ENCODE results near the gene STX1B.
A peak's percentile ranks its signal among the peaks of the same experiment; 100 is the strongest.
"Not testable (repeated sequence)": the region's sequence is repeated elsewhere in the genome, so short reads cannot be mapped to it uniquely, and the experiment has no call there.

STX1B gene

DNA sequence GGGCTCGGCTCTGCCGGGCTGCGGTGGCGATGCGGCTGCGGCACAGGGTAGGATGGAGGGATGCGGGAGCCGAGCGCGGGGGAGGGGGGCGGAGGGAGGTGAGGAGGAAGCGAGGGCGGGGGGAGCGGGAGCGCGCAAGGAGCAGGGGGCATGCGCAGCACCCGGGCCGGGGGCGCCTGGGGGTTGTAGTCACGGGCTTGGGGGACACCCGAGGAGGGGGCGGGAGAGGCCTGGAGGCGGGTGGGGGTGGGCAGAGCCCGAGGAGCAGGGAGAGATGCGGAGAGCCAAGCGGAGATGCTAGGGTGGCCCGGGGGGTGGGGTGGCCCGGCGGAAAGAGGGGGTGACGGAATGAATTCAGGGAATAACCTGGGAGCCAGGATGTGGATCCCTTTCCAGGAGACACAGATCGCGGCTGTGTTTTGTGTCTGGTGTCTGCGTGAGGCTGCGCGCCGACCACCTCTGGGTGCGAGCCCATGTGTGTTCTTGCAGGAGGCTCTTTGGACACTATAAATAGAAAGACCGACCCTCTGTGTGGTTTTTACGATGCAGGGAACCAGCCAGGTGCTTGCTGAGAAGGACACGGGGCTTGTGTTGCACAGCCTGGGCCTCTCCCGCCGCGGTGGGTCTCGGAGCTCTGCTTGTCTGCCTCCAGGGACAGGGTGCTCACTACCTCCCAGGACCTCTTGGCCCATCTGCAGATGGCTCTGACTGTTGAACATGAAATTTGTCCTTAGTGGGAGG is at the start of gene STX1B:
Gene STX1B, minus strand, starts transcription at position 54 of the 741 bp plus-strand sequence. CDS start 242 bp downstream, outside the sequence.
- DNase-seq (ENCODE audit: low read depth in 2 of 2) = peak; percentile 28 to 32

DNA sequence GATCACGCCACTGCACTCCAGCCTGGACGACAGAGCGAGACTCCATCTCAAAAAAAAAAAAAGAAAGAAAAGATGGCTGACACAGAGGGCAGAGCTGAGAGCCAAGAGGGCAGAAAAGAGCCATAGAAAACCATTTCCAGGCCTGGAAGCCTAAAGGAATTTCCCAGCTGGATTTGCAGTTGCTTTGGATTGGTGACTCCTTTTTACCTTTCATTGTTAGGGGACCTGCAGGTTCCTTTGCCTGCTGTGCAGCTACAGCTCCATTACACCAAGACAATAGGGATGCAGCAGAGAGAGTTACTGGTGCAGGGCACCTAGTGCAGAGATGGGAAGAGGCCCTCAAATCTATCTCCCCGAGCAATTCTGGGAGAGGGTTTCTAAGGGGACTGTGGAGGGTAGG is 45.2 kb upstream of the STX1B start:
- no peak for DNase-seq (ENCODE audit: low read depth in 2 of 2)

DNA sequence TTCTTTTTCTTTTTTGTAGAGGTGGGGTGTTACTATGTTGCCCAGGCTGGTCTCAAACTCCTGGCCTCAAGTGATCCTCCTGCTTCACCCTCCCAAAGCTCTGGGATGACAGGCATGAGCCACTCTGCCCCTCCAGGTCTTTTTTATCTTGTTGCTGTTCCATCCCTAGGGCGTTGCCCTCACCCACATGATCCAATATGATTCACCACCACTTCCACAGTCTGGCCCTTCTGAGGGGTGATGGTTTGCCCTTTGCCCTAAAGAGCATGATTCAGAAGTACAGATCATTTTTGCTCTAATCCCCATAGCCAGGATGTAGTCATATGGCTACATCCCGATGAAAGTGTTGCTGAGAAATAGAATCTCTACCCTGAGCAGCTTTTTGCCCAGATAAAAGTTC is 41.7 kb upstream of the STX1B start:
- DNase-seq (ENCODE audit: low read depth in 2 of 2) = no peak

DNA sequence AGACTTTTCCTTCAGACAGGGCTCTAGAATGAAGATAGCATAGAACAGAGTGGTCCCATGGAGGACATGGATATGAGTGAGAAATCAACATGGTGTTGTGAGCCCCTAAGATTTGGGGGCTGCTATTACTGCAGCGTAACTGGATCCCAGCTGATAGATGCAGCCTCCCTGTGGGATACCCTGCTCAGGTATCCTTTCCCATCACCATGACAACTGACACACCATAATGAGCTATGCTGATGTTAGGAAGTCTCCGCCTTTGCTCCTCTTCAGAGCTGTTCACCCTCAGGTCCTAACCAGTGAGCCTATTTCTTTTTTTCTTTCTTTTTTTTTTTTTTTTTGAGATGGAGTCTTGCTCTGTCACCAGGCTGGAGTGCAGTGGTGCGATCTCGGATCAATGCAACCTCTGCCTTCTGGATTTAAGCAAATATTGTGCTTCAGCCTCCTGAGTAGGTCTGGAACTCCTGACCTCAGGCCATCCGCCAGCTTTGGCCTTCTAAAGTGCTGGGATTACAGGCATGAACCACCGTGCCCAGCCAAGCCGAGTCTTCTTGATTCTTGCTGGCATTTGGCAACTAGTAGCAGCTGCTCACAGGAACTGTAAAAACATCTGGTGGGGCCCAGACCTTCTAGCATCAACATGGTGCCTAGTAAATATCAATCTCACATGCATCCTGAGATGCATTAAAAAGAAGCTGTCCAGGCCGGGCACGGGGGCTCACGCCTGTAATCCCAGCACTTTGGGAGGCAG is 40.0 kb upstream of the STX1B start:
- DNase-seq (ENCODE audit: low read depth in 2 of 2) = no peak

DNA sequence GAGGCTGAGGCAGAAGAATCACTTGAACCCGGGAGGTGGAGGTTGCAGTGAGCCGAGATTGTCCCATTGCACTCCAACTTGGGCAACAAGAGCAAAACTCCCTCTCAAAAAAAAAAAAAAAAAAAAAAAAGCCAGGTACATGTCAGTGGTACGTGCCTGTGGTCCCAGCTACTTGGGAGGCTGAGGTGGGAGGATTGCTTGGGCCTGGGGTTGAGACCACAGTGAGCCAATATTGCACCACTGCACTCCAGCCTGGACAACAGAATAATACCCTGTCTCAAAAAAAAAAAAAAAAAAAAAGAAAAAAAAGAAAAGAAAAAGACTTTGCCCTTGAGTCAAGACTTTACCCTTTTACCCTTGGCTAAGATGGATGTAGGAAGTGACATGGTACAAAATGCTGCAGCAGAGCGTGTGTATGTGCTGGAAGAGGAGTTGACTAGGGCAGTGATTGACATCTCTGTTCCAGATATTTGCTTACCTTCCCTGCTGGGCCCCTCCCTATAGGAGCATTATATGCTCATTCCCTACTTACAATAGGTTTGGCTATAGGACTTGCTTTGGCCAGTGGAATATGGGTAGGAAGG is 33.6 kb upstream of the STX1B start:
- no peak for DNase-seq (ENCODE audit: low read depth in 2 of 2)

DNA sequence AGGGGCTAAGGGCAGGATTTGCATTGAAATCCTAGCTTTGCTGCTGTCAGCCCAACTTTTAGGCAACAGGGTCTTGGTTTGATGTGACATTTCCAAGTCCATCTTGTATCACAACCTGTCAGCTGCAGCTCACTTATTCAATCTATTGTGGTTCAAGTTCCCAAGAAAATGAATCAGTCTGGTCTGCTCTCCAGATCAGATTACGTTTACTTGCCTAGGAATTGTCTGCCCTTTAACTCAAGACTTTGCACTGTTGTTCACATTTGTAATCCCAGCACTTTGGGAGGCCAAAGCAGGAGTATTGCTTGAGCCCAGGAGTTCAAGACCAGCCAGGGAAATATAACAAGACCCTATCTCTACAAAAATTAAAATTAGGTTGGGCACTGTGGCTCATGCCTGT is 32.9 kb upstream of the STX1B start:
- no peak for DNase-seq (ENCODE audit: low read depth in 2 of 2)

DNA sequence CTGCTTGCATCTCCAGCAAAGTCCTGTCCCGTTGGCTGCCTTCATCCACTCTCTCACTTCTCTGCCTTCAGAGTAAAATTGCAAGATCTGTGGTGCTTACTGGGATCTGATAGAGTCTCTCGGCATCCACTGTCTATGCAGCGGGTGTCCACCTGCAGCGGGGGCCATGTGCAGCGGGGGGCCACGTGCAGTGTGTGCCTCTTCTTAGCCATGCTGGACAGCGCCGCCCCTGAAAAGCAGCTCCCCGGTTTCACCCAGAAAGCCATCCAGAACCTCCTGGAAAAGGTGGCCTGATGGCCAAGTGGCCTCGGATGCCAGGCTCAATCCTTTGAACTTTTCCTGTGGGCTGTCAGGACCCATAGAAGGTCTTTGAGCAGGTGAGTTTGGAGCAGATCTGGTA is 32.4 kb upstream of the STX1B start:
- DNase-seq (ENCODE audit: low read depth in 2 of 2) = no peak

DNA sequence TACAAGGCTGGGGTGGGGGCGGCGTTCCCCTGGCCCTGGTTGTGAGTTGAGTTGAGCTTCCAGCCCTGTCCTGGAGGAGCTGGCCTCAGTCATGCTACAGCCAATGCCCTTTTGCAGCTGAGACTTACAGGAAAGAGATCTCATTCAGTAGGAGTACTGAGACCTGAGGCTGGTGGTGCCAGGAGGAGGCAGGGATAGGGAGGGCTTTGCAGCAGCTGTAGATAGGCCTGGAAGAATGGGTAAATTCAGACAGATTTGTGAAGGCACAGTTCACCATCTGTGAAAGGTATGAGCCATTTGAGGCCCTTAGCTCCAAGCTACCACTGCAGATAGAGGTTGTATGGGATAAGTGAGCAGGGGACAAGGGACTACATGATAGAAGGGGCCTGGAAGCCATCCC is 28.6 kb upstream of the STX1B start:
- no peak for DNase-seq (ENCODE audit: low read depth in 2 of 2)

DNA sequence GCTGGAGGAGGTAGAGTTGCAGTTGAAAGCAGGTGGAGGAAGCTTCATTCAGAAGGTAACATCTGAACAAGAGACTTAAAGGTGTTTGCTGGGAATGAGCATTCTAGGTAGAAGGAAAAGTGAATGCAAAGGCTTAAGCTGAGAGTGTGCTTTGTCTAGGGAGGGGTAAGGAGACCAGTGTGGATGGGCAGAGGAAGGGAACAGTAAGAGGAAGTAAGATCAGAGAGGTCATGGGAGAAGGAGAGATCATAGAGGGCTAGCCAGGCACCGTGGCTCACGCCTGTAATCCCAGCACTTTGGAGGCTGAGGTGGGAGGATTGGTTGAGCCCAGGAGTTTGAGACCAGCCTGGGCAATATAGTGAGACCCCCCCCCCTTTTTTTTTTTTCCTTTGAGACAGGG is 26.3 kb upstream of the STX1B start:
- DNase-seq (ENCODE audit: low read depth in 2 of 2) = no peak

DNA sequence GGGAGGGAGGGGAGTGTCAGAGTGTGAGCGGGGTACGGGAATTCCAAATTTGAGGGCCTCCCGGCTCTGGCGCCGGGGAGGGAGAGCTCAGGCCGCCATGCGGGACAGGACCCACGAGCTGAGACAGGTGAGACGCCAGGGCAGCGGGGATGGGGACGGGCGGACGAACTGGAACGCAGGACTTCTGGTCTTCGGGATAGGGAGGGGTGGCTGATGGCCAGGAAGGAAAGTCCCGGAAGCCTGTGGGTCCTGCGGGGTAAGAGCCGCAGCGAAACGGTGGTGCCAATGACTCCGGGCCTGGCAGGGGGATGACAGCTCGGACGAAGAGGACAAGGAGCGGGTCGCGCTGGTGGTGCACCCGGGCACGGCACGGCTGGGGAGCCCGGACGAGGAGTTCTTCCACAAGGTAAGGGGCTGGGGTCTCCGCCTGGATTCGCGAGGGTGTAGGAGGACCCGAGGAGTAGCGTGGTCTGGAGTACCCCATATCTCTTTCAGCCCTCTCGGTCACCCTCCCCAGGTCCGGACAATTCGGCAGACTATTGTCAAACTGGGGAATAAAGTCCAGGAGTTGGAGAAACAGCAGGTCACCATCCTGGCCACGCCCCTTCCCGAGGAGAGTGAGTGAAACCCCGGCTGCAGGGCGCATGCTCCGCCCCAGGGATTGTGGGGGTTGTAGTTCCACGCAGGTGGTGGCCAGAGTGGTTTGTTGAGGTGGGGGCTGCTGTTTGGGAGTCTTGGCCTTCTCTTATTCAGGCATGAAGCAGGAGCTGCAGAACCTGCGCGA is 23.5 kb upstream of the STX1B start:
- peak; percentile 76 to 82 for DNase-seq (ENCODE audit: low read depth in 2 of 2)

DNA sequence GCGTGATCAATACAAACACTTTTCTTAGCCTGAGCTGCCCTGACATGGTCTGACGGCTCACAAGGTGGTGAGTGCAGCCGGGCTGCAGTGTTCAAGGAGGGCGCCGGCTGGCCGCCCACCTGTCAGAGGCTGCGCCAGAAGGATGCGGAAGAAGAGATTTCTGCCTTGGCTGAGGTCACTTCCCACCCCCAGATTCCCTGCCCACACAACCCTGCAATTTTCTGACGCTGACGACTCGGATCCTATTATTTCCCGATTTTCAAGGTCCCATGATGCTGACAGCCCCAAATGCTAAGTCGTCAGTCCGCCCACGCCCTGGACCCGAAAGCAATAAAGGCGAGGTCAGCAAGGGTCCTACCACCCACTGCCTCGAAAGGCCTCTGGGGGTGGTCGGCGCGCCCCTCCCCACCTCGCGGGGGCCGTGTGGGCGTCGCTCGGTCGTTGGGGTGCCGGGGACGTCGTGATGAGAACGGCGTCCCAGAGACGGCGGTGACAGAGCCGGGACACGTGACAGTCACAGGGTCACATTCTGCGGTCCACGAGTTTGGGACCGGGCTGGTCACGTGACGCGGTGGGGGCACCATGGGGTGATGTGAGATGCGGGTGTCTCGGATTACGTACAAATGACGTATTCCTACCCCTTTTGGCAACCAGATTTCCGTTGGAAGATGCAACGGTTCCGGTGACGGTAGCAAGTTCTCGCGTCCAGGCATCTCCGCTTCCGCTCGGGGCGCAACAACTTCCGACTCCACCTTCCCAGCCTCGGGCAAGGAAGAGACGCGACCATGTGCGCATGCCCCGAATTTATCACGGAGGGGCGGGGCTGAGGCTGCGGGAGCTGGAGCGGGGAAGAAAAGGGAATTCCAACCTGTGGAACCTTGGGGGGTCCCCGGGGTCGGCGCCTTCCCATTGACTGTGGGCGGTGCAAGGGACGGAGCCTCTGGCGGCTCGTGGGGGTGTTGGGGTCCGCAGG is 22.6 kb upstream of the STX1B start, which contains the start of gene STX4:
Gene STX4, plus strand, starts transcription at position 823 of the 973 bp plus-strand sequence. CDS start 248 bp downstream, outside the sequence.
- peak; percentile 93 to 96 for DNase-seq (ENCODE audit: low read depth in 2 of 2)

DNA sequence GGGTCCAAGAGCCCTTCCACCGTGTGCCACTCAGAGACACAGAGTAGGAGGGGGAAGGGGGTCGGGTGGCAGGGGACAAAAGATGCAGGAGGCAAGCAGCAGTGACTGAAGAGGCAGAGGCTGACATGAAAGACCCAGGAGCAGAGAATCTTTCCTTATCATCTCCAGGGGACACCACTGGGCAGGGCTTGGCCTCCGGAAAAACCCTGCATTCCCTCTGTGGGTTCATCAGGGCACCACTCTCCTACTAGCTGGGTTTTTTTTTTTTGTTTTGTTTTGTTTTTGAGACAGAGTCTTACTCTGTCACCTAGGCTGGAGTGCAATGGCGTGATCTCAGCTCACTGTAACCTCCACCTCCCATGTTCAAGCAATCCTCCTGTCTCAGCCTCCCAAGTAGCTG is 20.8 kb upstream of the STX1B start:
- DNase-seq (ENCODE audit: low read depth in 2 of 2) = no peak

DNA sequence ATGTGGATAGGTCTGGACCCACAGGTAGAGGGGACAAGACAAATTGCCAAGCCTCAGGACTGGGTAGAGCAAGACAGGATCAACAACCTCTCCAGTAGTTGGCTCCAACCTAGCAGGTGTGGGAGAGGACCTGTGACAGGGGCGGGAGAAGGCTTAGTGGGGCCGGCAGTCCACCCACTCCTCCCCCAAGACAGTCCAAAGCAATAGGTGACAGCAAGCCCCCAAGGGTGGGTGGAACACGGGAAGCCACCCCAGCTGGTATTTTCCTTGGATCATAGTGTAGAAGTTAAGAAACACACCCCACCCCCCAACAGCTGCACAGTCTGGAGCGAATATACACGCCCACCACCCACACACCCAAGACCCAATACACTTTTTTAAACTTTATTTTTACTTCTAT is 18.8 kb upstream of the STX1B start:
- no peak for DNase-seq (ENCODE audit: low read depth in 2 of 2)

DNA sequence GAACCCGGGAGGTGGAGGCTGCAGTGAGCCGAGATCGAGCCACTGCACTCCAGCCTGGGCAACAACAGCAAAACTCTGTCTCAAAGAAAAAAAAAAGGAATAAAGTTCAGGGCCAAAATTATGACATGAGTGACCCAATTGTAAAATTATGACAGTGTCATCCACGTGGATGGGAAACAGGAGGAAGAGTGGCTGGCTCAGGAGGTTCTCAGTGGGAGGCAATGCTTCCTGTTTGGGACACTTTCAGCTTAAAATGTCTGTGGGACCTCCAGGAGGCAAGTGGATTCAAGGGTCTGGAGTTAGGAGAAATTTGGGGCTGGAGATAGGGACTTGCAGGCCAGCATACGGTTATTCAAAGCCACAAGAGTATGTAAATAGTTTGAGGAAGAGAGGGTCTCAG is 14.9 kb upstream of the STX1B start:
- no peak for DNase-seq (ENCODE audit: low read depth in 2 of 2)

DNA sequence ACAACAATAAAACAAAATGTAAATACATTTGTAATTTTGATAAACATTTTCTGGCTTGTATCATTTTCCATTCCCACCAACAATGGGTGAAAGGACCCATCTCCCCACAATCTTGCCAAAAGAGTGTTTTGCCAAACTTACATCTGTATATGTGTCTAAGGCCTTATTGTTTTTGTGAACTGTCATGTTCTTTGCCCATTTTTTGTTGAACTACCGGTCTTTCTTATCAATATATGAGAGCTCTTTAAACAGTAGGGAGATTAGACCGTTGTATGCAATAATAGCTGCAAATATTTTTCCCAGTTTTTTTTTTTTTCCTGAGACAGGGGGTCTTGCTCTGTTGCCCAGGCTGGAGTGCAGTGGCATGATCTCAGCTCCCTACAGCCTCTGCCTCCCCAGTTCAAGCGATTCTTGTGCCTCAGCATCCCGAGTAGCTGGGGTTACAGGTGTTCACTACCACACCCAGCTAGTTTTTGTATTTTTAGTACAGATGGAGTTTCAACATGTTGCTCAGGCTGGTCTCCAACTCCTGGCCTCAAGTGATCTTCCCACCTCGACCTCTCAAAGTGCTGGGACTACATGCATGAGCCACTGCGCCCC is 13.3 kb upstream of the STX1B start:
- no peak for DNase-seq (ENCODE audit: low read depth in 2 of 2)

DNA sequence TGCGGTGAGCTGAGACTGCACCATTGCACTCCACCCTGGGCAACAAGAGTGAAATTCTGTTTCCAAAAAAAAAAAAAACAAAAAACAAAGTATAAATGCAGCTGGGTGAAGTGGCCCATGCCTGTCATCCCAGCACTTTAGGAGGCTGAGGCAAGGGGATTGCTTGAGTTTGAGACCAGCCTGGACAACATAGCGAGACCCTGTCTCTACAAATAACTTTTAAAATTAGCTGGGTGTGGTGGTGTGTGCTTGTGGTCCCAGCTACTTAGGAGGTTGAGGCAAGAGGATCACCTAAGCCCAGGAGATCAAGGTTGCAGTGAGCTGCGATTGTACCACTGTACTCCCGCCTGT is 12.8 kb upstream of the STX1B start:
- no peak for DNase-seq (ENCODE audit: low read depth in 2 of 2)

DNA sequence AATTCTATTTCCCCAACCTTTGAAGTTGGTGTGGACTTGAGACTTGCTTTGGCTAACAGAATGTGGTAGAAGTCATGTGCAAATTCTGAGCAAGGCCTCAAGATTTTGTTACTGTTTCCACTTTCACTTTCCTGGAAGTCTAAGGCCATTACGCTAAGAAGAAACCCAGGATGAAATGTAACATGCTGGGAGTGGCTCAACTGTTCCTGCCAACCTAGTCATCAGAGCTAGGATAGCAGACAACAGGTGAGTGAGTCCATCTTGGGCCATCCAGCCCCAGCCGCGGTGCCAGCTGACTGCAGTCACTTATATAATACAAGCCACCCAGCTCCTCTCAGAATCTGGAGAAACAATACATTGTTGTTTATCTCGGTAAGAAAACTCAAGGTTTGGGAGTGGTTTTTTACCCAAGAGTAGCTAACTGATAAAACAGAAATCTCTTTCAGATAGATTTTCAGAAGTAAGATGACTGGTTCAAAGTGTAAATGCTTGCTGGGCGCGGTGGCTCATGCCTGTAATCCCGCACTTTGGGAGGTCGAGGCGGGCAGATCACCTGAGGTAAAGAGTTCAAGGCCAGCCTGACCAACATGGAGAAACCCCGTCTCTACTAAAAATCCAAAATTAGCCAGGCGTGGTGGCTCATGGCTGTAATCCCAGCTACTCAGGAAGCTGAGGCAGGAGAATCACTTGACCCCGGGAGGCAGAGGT is 12.3 kb upstream of the STX1B start:
- no peak for DNase-seq (ENCODE audit: low read depth in 2 of 2)

DNA sequence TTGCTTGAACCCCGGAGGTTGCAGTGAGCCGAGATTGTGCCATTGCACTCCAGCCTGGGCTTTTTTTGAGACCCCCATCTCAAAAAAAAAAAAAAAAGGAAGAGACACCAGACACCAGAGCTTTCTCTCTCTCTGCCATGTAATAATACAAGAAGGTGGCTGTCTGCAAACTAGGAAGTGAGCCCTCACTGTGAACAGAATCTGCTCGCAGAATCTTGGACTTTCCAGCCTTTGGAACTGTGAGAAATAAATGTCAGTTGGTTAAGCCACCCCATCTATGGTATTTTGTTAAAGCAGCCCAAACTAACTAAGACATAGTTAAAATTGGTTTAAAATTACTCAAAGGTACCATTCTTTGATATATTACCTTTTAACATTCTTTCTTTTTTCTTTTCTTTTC is 10.1 kb upstream of the STX1B start:
- no peak for DNase-seq (ENCODE audit: low read depth in 2 of 2)

DNA sequence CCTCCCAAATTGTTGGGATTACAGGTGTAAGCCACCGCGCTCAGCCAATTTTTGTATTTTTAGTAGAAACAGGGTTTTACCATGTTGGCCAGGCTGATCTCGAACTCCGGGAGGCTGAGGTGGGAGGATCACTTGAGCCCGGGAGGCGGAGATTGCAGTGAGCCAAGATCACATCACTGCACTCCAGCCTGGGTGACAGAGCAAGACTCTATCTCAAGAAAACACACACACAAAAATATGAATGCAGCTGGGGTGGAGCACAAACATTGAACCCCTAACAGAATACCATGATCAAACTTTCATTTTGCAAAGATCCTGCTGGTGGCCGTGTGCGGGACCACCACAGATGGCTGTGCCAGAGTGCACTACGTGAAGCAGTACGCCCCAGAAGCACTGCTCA is 7.3 kb upstream of the STX1B start:
- not testable (repeated sequence) for DNase-seq (ENCODE audit: low read depth in 2 of 2)

DNA sequence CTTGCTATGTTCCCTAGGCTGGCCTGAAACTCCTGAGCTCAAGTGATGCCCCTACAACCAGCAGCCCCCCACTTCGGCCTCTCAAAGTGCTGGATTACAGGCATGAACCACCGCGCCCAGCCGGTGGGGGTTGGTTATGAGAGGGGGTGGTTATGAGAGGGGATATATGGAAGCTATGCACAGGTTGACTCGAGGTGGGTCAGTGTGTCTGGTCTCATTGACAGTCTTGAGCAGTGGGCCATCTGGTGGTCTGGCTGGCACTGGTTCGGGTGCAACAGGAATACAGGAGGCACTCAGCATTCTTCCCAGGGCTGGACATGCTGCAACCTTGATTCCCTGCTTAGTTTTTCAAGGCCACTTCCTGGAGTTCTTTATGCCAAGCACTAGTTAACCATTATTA is 5.6 kb upstream of the STX1B start:
- DNase-seq (ENCODE audit: low read depth in 2 of 2) = no peak

All from activated CD4-positive, alpha-beta T cell treated with anti-CD3 and anti-CD28 coated beads for 24 hours (primary cell).